OCI-LY7 (cell line): ENCODE results near the gene ITGA3. TPM values are rescaled to one million over a fixed set of nuclear protein-coding genes. Genes with fewer than 3 reads are reported as not detected.
A peak's percentile ranks its signal among the peaks of the same experiment; 100 is the strongest.

ENCODE experiments used
- BruUV-seq: library from RNA; stranded (reverse); fragments of 400-500 nt; replicated peaks from 2 replicates; lab custom pipeline; 2021; lab: Mats Ljungman, UMichigan
- CTCF ChIA-PET: fragments of 300-600 bp; sonication (Branson Sonifier 250); formaldehyde crosslinking; loops from one replicate; lab custom pipeline; 2022; ENCODE audit warnings: antibody characterized with exemption; ENCODE audit not compliant: unreplicated experiment; lab: Charles Lee
- POLR2A ChIA-PET: fragments of 300-600 bp; sonication (Branson Sonifier 250); formaldehyde crosslinking; loops from one replicate; lab custom pipeline; 2022; ENCODE audit warnings: antibody characterized with exemption; lab: Charles Lee
- DNase-seq: peaks from one replicate; pipeline ENCODE4 v3.0.0-alpha.2; 2015; ENCODE audit warnings: low spot score
- H2AFZ ChIP-seq: fragments of 200-600 bp; sonication (generic), shearing (Covaris generic); 2 replicates; pipeline ENCODE4 v1.6.1; 2014; ENCODE audit warnings: mild to moderate bottlenecking, antibody characterized with exemption, low read length, moderate library complexity
- H3K27ac ChIP-seq: fragments of 200-600 bp; sonication (generic); 2 replicates; pipeline ENCODE4 v1.5.1; 2014; ENCODE audit warnings: mixed run types, low read depth, mild to moderate bottlenecking, moderate library complexity, low read length, inconsistent platforms; ENCODE audit not compliant: poor library complexity, severe bottlenecking
- H3K36me3 ChIP-seq: fragments of 200-600 bp; sonication (generic); 2 replicates; pipeline ENCODE4 v1.6.1; 2014; ENCODE audit warnings: mild to moderate bottlenecking, antibody characterized with exemption, low read length, moderate library complexity, mixed read lengths; ENCODE audit not compliant: insufficient read depth
- H3K4me1 ChIP-seq: fragments of 200-600 bp; sonication (generic); 2 replicates; pipeline ENCODE4 v1.5.1; 2014; ENCODE audit warnings: mild to moderate bottlenecking, low read length; ENCODE audit not compliant: insufficient read depth, poor library complexity, severe bottlenecking
- H3K4me2 ChIP-seq: fragments of 200-600 bp; sonication (generic); 2 replicates; pipeline ENCODE4 v1.6.1; 2014; ENCODE audit warnings: mild to moderate bottlenecking, low read length
- H3K4me3 ChIP-seq: fragments of 200-600 bp; sonication (generic); 2 replicates; pipeline ENCODE4 v1.5.1; 2014; ENCODE audit warnings: mild to moderate bottlenecking, low read depth, low read length; ENCODE audit not compliant: poor library complexity, severe bottlenecking
- H3K79me2 ChIP-seq: fragments of 200-600 bp; sonication (generic); 2 replicates; pipeline ENCODE4 v1.6.1; 2016; ENCODE audit warnings: low read depth, mild to moderate bottlenecking, low read length, moderate library complexity, mixed read lengths; ENCODE audit not compliant: insufficient read depth
- H3K9me2 ChIP-seq: fragments of 200-600 bp; sonication (generic); 2 replicates; pipeline ENCODE4 v1.6.1; 2016; ENCODE audit warnings: mild to moderate bottlenecking, low read length, mixed read lengths; ENCODE audit not compliant: insufficient read depth
- H3K9me3 ChIP-seq: fragments of 200-600 bp; sonication (generic); 2 replicates; pipeline ENCODE4 v1.6.1; 2014; ENCODE audit warnings: mild to moderate bottlenecking, mixed run types, low read length, mixed read lengths
- H4K20me1 ChIP-seq: fragments of 200-600 bp; sonication (generic); 2 replicates; pipeline ENCODE4 v1.6.1; 2014; ENCODE audit warnings: mild to moderate bottlenecking, antibody characterized with exemption, low read length, moderate library complexity, mixed read lengths; ENCODE audit not compliant: insufficient read depth
- EZH2phosphoT487 ChIP-seq: fragments of 200-600 bp; sonication (generic); IDR thresholded peaks from 2 replicates; pipeline ENCODE4 v1.6.1; 2018; ENCODE audit warnings: low read depth, borderline replicate concordance, mild to moderate bottlenecking, mixed run types, antibody characterized with exemption, low read length, moderate library complexity, mixed read lengths
- intact Hi-C: fragments of 100-400 bp; cut with micrococcal nuclease; formaldehyde crosslinking; loops from one replicate; pipeline ENCODE4 v1.10.0; 2022; ENCODE audit not compliant: unreplicated experiment
- total RNA-seq, 2 experiments: library from RNA; depleted of rRNA in 1 of 2; stranded (reverse); fragments of >200 nt in 1 of 2; shearing (Covaris generic) in 1 of 2; gene quantifications; 2 replicates each; pipeline ENCODE4 v1.2.3, GENCODE V29; 2014 to 2022
- TF ChIP-seq, protein P1 (sequence below): fragments of 200-600 bp; sonication (generic); conservative IDR thresholded peaks from 2 replicates; pipeline ENCODE4 v1.5.1; 2014; ENCODE audit warnings: mild to moderate bottlenecking, antibody characterized with exemption, low read length, moderate library complexity, mixed read lengths

Gene ITGA3
- total RNA-seq, 2 experiments from 2014 or later: 15.2 to 30.7 TPM

GRCh38 chr17:50072130-50072529 lies 16.2 kb downstream of the ITGA3 start:
- no peaks in the 10 kb centered on the region for H4K20me1 ChIP-seq
- no TSS peak for BruUV-seq
- peaks cover 36% of the 10 kb centered on the region for H3K36me3 ChIP-seq
- peak overlapping the region; percentile 28 for H3K4me2 ChIP-seq
- ChIA-PET CTCF (interaction anchor here (1.7 kb wide), 1 partner anchor 22 kb away, joined by 8 read pairs; the partner anchor contains the start of gene PDK2), POLR2A (no interaction called here)
- intact Hi-C loops: no loop called here
- no peaks in the 10 kb centered on the region for H3K9me2 ChIP-seq
- H3K9me3 ChIP-seq: no peaks in the 10 kb centered on the region
- H3K27ac ChIP-seq: peak overlapping the region; percentile 46
- no peak overlapping the region for H2AFZ ChIP-seq
- TF ChIP-seq, protein P1, sequence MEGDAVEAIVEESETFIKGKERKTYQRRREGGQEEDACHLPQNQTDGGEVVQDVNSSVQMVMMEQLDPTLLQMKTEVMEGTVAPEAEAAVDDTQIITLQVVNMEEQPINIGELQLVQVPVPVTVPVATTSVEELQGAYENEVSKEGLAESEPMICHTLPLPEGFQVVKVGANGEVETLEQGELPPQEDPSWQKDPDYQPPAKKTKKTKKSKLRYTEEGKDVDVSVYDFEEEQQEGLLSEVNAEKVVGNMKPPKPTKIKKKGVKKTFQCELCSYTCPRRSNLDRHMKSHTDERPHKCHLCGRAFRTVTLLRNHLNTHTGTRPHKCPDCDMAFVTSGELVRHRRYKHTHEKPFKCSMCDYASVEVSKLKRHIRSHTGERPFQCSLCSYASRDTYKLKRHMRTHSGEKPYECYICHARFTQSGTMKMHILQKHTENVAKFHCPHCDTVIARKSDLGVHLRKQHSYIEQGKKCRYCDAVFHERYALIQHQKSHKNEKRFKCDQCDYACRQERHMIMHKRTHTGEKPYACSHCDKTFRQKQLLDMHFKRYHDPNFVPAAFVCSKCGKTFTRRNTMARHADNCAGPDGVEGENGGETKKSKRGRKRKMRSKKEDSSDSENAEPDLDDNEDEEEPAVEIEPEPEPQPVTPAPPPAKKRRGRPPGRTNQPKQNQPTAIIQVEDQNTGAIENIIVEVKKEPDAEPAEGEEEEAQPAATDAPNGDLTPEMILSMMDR: no peak
- TF ChIP-seq EZH2phosphoT487: no peak
- no peaks in the 10 kb centered on the region for H3K79me2 ChIP-seq
- no peak overlapping the region for H3K4me3 ChIP-seq
- peaks cover 17% of the 10 kb centered on the region for H3K4me1 ChIP-seq
- peak; percentile 81 for DNase-seq

DNA sequence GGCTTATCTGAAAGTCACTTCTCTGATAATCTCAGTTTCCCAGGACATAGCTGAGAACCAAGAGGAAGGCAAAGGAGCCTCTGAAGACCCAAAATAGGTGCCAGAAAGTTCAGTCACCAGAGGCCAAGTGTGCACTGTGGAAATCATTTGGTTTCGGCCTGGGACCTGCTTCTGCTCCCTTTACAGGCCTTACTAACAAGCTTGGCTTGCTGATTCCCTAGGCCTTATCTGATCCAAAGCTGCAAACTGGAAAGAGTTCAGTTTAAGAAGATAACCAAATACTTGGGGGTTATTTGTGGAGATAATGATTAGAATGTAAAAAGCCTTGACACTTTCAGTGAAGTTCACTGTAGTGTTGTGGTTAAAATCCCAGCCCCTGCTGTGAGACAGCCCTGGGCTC lies 17.0 kb downstream of the ITGA3 start:
- H3K27ac ChIP-seq: no peak overlapping the region
- ChIA-PET POLR2A (interaction anchor here (1.4 kb wide), 1 partner anchor 11 kb away, joined by 3 read pairs; no protein-coding TSS in a partner anchor), CTCF (interaction anchor here (1.7 kb wide), 1 partner anchor 21 kb away, joined by 8 read pairs; the partner anchor contains the start of gene PDK2)
- H2AFZ ChIP-seq: no peak overlapping the region
- H3K36me3 ChIP-seq: peaks cover 37% of the 10 kb centered on the region
- H3K79me2 ChIP-seq: no peaks in the 10 kb centered on the region
- H3K4me3 ChIP-seq: no peak overlapping the region
- no peaks in the 10 kb centered on the region for H4K20me1 ChIP-seq
- no peak for TF ChIP-seq EZH2phosphoT487
- TF ChIP-seq, protein P1: no peak
- no TSS peak for BruUV-seq
- intact Hi-C loops: no loop called here
- H3K9me2 ChIP-seq: no peaks in the 10 kb centered on the region
- no peaks in the 10 kb centered on the region for H3K9me3 ChIP-seq
- H3K4me2 ChIP-seq: no peak overlapping the region
- H3K4me1 ChIP-seq: peaks cover 25% of the 10 kb centered on the region
- DNase-seq: no peak

DNA sequence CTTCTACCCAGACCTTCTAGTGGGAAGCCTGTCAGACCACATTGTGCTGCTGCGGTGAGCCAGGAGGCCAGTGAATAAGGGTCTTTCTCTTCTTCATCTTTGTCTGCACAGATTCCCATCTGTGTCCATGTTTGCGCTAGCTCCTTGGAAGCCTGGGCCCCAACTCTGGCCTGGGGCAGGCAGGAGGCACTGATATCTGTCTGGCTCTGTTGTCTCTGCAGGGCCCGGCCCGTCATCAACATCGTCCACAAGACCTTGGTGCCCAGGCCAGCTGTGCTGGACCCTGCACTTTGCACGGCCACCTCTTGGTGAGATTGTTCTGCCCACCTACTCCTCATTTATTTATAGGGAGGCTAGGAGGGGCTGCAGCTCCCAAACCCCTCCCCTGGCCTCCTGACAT lies 18.3 kb downstream of the ITGA3 start:
- H3K4me2 ChIP-seq: no peak overlapping the region
- intact Hi-C loops: no loop called here
- H3K36me3 ChIP-seq: peaks cover 43% of the 10 kb centered on the region
- POLR2A ChIA-PET: interaction anchor here (1.4 kb wide), 1 partner anchor 10 kb away, joined by 3 read pairs; no protein-coding TSS in a partner anchor
- CTCF ChIA-PET: interaction anchor here (0.7 kb wide), 1 partner anchor 20 kb away, joined by 3 read pairs; no protein-coding TSS in a partner anchor
- no peaks in the 10 kb centered on the region for H4K20me1 ChIP-seq
- no peaks in the 10 kb centered on the region for H3K9me3 ChIP-seq
- no peak overlapping the region for H3K27ac ChIP-seq
- no peaks in the 10 kb centered on the region for H3K9me2 ChIP-seq
- no peaks in the 10 kb centered on the region for H3K79me2 ChIP-seq
- BruUV-seq: no TSS peak
- TF ChIP-seq, protein P1: no peak
- no peak for TF ChIP-seq EZH2phosphoT487
- no peak overlapping the region for H2AFZ ChIP-seq
- DNase-seq: no peak
- H3K4me3 ChIP-seq: no peak overlapping the region
- H3K4me1 ChIP-seq: peaks cover 30% of the 10 kb centered on the region
